Measurements from ENCODE around the gene HOATZ. TPM values are rescaled to one million over a fixed set of nuclear protein-coding genes. Genes with fewer than 3 reads are reported as not detected.
A peak's percentile ranks its signal among the peaks of the same experiment; 100 is the strongest.

HOATZ gene
- total RNA-seq, 1 donor from 2014 or later, result 0.43 TPM

DNA sequence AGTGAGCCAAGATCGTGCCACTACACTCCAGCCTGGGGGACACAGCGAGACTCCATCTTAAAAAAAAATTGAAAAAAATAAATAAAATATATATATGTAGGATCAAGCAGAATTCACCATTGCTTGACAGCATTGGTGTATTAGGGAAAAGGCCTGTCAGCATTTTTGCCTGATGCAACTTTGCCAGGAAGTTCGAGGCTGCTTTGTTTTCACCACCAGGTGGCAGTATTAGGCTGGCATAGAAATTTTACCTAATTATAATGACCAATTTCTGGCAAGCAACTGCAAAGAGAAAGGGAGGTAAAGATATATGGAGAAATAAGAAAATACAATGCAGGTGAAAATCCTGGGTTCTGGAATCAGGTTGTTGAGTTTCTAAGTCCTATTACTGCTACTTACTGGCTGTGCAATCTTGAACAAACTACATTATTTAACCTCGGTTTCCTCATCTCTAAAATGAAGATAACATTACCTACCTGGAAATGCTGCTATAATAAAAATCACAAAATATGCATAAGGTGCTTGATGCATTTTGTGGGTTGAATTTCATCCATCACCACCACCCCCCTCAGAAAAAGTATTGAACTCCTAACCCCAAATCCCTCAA, 50.6 kb downstream of the HOATZ start:
- Histone ChIP-seq H3K4me3 (ENCODE audit: insufficient read depth, low read depth, low read length) (no peak overlapping the region), H3K4me1 (ENCODE audit: insufficient read depth, low read length) (peaks cover 25% of the 10 kb centered on the region), H3K4me2 (ENCODE audit: low read length) (no peak overlapping the region), H3K9ac (ENCODE audit: low read length) (no peak overlapping the region), H3K79me2 (ENCODE audit: insufficient read depth, low read length) (no peaks in the 10 kb centered on the region), H3K27me3 (ENCODE audit: insufficient read depth, low read length) (no peaks in the 10 kb centered on the region), H3K36me3 (ENCODE audit: insufficient read depth, low read length) (peaks cover 6% of the 10 kb centered on the region), H2AFZ (ENCODE audit: low read depth, low read length) (no peak overlapping the region), H4K20me1 (ENCODE audit: insufficient read depth, low read length) (no peaks in the 10 kb centered on the region), H3K27ac (ENCODE audit: low read depth, low read length) (no peak overlapping the region), H3K9me3 (ENCODE audit: insufficient read depth, low read depth, low read length) (no peaks in the 10 kb centered on the region)
- no peak overlapping the region for H3K4me3 Mint-ChIP-seq (ENCODE audit: unreplicated experiment)
- TF ChIP-seq, protein P1, sequence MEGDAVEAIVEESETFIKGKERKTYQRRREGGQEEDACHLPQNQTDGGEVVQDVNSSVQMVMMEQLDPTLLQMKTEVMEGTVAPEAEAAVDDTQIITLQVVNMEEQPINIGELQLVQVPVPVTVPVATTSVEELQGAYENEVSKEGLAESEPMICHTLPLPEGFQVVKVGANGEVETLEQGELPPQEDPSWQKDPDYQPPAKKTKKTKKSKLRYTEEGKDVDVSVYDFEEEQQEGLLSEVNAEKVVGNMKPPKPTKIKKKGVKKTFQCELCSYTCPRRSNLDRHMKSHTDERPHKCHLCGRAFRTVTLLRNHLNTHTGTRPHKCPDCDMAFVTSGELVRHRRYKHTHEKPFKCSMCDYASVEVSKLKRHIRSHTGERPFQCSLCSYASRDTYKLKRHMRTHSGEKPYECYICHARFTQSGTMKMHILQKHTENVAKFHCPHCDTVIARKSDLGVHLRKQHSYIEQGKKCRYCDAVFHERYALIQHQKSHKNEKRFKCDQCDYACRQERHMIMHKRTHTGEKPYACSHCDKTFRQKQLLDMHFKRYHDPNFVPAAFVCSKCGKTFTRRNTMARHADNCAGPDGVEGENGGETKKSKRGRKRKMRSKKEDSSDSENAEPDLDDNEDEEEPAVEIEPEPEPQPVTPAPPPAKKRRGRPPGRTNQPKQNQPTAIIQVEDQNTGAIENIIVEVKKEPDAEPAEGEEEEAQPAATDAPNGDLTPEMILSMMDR (IDR thresholded peaks at IDR 0.05; ENCODE audit: insufficient read depth, low read depth, low read length), result peak; percentile 92
- no peak for TF ChIP-seq EZH2 (IDR thresholded peaks at IDR 0.05; ENCODE audit: insufficient read depth, low read length)
- H3K27ac Mint-ChIP-seq (ENCODE audit: unreplicated experiment), result peak overlapping the region; percentile 26
- FAIRE-seq, result no peak
- H3K4me1 Mint-ChIP-seq (ENCODE audit: low read depth, unreplicated experiment), result peaks cover 16% of the 10 kb centered on the region
- H3K36me3 Mint-ChIP-seq (ENCODE audit: low read depth, unreplicated experiment), result peaks cover 7% of the 10 kb centered on the region
- H3K9me3 Mint-ChIP-seq (ENCODE audit: unreplicated experiment), result no peaks in the 10 kb centered on the region
- no peak for DNase-seq (ENCODE audit: low read depth)
- H3K27me3 Mint-ChIP-seq (ENCODE audit: low read depth, unreplicated experiment), result no peaks in the 10 kb centered on the region

DNA sequence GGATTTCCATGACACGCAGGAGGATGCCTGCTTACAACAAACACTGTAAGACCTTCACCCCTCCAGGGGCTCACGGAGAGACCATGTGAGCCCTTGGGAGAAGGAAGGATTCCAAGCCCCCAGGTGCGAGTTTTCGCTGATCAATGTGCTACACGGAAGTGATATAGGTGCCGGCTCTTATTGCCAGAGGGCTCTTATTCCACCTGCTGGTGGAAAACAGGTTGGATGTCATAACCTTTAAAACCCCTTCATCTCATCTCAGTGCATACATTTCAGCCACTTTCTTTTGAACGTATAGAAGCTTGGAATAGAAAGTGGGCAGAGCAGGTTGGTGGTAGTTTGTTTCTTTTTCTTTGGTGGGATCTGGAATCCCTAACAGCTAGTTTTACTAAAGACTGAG, 51.7 kb downstream of the HOATZ start:
- Mint-ChIP-seq H3K36me3 (ENCODE audit: low read depth, unreplicated experiment) (peaks cover 6% of the 10 kb centered on the region), H3K4me3 (ENCODE audit: unreplicated experiment) (no peak overlapping the region), H3K9me3 (ENCODE audit: unreplicated experiment) (no peaks in the 10 kb centered on the region), H3K27me3 (ENCODE audit: low read depth, unreplicated experiment) (peaks cover 2% of the 10 kb centered on the region), H3K4me1 (ENCODE audit: low read depth, unreplicated experiment) (peaks cover 16% of the 10 kb centered on the region), H3K27ac (ENCODE audit: unreplicated experiment) (no peak overlapping the region)
- no peak overlapping the region for H3K4me2 ChIP-seq (ENCODE audit: low read length)
- no peak for TF ChIP-seq EZH2 (IDR thresholded peaks at IDR 0.05; ENCODE audit: insufficient read depth, low read length)
- TF ChIP-seq, protein P1 (IDR thresholded peaks at IDR 0.05; ENCODE audit: insufficient read depth, low read depth, low read length), result no peak
- no peak overlapping the region for H3K9ac ChIP-seq (ENCODE audit: low read length)
- FAIRE-seq (no peak), DNase-seq (ENCODE audit: low read depth) (no peak)
- H3K79me2 ChIP-seq (ENCODE audit: insufficient read depth, low read length), result no peaks in the 10 kb centered on the region
- H2AFZ ChIP-seq (ENCODE audit: low read depth, low read length), result no peak overlapping the region
- H3K27me3 ChIP-seq (ENCODE audit: insufficient read depth, low read length), result no peaks in the 10 kb centered on the region
- no peaks in the 10 kb centered on the region for H3K36me3 ChIP-seq (ENCODE audit: insufficient read depth, low read length)
- H3K4me1 ChIP-seq (ENCODE audit: insufficient read depth, low read length), result peaks cover 21% of the 10 kb centered on the region
- H3K4me3 ChIP-seq (ENCODE audit: insufficient read depth, low read depth, low read length), result no peak overlapping the region
- no peaks in the 10 kb centered on the region for H3K9me3 ChIP-seq (ENCODE audit: insufficient read depth, low read depth, low read length)
- no peak overlapping the region for H3K27ac ChIP-seq (ENCODE audit: low read depth, low read length)
- no peaks in the 10 kb centered on the region for H4K20me1 ChIP-seq (ENCODE audit: insufficient read depth, low read length)

DNA sequence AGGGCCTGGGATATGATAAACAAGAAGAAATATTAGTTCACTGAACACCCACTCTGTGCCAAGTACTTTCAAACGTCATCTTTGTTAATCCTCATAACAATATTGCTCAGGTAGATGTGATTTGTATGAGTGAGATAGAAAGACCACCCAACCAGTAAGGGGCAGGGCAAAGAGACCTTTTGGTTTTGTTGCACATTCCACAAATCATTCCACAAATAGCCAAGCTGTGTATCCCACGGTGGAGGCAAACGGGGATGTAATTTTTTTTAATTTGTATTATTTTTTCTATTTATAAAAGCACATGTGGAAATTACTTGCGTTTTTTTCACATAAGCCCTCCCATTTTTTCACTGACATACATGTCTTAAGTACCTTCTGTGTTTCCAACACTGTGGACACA, 54.9 kb downstream of the HOATZ start:
- H3K27ac Mint-ChIP-seq (ENCODE audit: unreplicated experiment), result no peak overlapping the region
- no peak overlapping the region for H3K4me2 ChIP-seq (ENCODE audit: low read length)
- no peaks in the 10 kb centered on the region for H3K4me1 Mint-ChIP-seq (ENCODE audit: low read depth, unreplicated experiment)
- H3K27me3 ChIP-seq (ENCODE audit: insufficient read depth, low read length), result no peaks in the 10 kb centered on the region
- H3K9me3 Mint-ChIP-seq (ENCODE audit: unreplicated experiment), result no peaks in the 10 kb centered on the region
- H3K4me3 Mint-ChIP-seq (ENCODE audit: unreplicated experiment), result no peak overlapping the region
- H3K36me3 ChIP-seq (ENCODE audit: insufficient read depth, low read length), result no peaks in the 10 kb centered on the region
- H3K27ac ChIP-seq (ENCODE audit: low read depth, low read length), result no peak overlapping the region
- no peak overlapping the region for H3K4me3 ChIP-seq (ENCODE audit: insufficient read depth, low read depth, low read length)
- peaks cover 14% of the 10 kb centered on the region for H3K4me1 ChIP-seq (ENCODE audit: insufficient read depth, low read length)
- H3K79me2 ChIP-seq (ENCODE audit: insufficient read depth, low read length), result no peaks in the 10 kb centered on the region
- no peak overlapping the region for H3K9ac ChIP-seq (ENCODE audit: low read length)
- FAIRE-seq (no peak), DNase-seq (ENCODE audit: low read depth) (peak; percentile 41)
- no peak overlapping the region for H2AFZ ChIP-seq (ENCODE audit: low read depth, low read length)
- H4K20me1 ChIP-seq (ENCODE audit: insufficient read depth, low read length), result no peaks in the 10 kb centered on the region
- H3K27me3 Mint-ChIP-seq (ENCODE audit: low read depth, unreplicated experiment), result peaks cover 2% of the 10 kb centered on the region
- no peak for TF ChIP-seq EZH2 (IDR thresholded peaks at IDR 0.05; ENCODE audit: insufficient read depth, low read length)
- TF ChIP-seq, protein P1 (IDR thresholded peaks at IDR 0.05; ENCODE audit: insufficient read depth, low read depth, low read length), result no peak
- no peaks in the 10 kb centered on the region for H3K9me3 ChIP-seq (ENCODE audit: insufficient read depth, low read depth, low read length)
- H3K36me3 Mint-ChIP-seq (ENCODE audit: low read depth, unreplicated experiment), result no peaks in the 10 kb centered on the region

All from astrocyte (in vitro differentiated cells and primary cell).